Hematopoietic multipotent progenitor cell treated with erythropoietin and hydrocortisone succinate and interleukin-3 and kit ligand, for 8 days (in vitro differentiated cells): Measurements from ENCODE around the gene CLEC2D.
"Not testable (repeated sequence)": the region's sequence is repeated elsewhere in the genome, so short reads cannot be mapped to it uniquely, and the experiment has no call there.

ENCODE experiments used
- DNase-seq: peaks from one replicate; pipeline ENCODE4 v3.0.0-alpha.2; 2015

Gene CLEC2D

GRCh38 chr12:9730591-9730990 lies 61.1 kb downstream of the CLEC2D start:
- DNase-seq = no peak

GRCh38 chr12:9731393-9731792 lies 61.9 kb downstream of the CLEC2D start:
- no peak for DNase-seq

- DNase-seq = no peak
Measured at GRCh38 chr12:9731797-9732196, 62.3 kb downstream of the CLEC2D start.

- DNase-seq = no peak
Measured at GRCh38 chr12:9732921-9733461, 63.5 kb downstream of the CLEC2D start, which contains the start of gene CLECL1. TSS of gene CLECL1 (minus strand) at chr12:9733097.

DNA sequence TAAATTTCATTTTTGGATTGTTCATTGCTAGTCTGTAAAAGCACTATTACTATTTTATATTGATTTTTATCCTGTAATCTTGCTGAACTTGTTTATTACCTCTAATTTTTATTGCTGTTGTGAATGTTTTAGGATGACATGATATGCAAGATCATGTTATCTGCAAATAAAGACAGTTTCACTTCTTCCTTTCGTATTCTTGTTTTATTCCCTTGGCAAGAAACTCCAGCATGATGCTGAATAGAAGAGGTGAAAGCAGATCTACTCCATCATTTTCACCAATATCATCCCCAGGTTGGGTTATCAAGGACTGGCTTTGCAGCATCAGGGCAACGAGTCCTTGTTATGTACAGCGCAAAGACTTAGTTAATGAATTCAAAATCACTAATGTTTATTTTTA lies 66.1 kb downstream of the CLEC2D start:
- DNase-seq = no peak

DNA sequence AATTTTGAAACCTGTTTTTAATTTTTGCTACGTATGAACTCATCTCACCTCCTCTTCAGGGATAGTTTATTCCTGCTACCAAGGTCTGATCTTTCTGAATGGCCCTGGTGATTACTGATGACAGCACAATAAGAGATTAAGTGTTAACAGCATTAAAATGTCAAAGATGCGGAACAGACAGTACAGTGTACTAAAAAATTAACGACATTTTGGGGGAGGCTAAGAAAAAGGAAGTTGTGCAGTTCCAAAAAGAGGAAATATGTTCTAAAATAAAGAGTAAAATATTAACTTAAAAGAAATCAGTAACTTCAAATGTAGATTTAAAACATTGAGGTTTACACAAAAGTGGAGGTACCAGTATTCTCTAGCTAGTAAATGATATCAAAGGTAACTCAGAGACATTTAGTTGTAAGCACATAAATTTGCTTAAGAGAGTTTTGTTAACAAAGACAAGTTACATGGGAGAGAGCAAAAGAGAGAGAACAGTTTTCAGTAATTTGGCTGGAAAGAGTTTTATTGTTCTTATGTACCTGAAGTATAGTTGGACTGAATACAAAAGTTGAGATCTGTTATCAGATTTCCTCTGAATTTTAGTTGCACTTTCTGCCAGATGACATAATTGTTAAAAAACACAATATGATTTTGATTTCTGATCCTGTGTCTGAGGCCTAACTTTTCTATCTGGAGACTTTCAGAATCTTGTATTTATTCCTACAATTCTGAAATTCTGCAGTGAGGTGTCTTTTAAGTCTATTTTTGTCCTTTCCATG lies 67.6 kb downstream of the CLEC2D start:
- peak; percentile 37 for DNase-seq

- DNase-seq = not testable (repeated sequence)
Measured at GRCh38 chr12:9738905-9739304, 69.4 kb downstream of the CLEC2D start.

GRCh38 chr12:9739404-9740105 lies 70.0 kb downstream of the CLEC2D start:
- DNase-seq = not testable (repeated sequence)

DNA sequence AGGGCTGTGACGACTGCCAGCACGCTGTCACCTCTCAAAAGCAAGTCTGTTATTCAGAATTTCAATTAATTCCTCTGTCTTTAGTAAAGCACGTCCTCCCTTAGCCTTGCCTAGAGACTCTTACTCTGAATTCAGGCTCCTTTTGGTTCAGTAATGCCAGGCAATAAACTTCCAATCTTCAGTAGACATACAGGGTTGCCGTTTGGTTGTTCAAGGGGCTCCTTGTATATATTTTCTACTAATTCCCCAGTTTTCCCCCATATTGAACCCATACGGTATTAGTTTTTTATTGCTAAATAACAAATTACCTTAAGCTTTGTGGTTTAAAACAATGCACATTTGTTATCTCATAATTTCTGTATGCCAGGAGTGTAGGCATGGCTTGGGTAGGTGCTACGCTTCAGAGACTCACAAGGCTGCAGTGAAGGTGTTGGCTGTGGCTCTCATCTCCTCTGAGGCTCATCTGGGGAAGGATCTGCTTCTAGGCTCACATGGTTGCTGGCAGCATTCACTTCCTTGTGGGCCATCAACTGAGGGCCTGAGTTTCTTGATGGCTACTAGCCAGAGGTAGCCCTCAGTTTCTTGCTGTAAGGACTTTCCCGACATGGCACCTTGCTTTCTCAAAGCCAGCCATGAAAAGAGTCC lies 70.7 kb downstream of the CLEC2D start:
- no peak for DNase-seq

GRCh38 chr12:9741726-9742125 lies 72.2 kb downstream of the CLEC2D start:
- DNase-seq = no peak

- DNase-seq = no peak
Measured at GRCh38 chr12:9742661-9743060, 73.1 kb downstream of the CLEC2D start.

GRCh38 chr12:9745199-9745598 lies 75.7 kb downstream of the CLEC2D start:
- DNase-seq = no peak
